NCI-H2107 treated with DMSO at 0.1 percent for 48 hours (cell line): Measurements from ENCODE around the gene PPFIBP2.

Experiments
- DNase-seq: peaks from one replicate; lab custom pipeline; 2025; ENCODE audit not compliant: unreplicated experiment; lab: John Stamatoyannopoulos, UW

Gene PPFIBP2

GRCh38 chr11:7575841-7576725 lies 62.3 kb downstream of the PPFIBP2 start:
- no peak for DNase-seq

- no peak for DNase-seq
Observed at GRCh38 chr11:7576726-7577290, 63.0 kb downstream of the PPFIBP2 start.

GRCh38 chr11:7577291-7578190 lies 63.7 kb downstream of the PPFIBP2 start:
- DNase-seq, result no peak

GRCh38 chr11:7578276-7578955 lies 64.6 kb downstream of the PPFIBP2 start:
- no peak for DNase-seq

GRCh38 chr11:7579361-7579791 lies 65.6 kb downstream of the PPFIBP2 start:
- DNase-seq, result no peak

- DNase-seq, result no peak
Observed at GRCh38 chr11:7581021-7581590, 67.3 kb downstream of the PPFIBP2 start.

- DNase-seq, result no peak
Observed at GRCh38 chr11:7582338-7582985, 68.7 kb downstream of the PPFIBP2 start.

GRCh38 chr11:7583248-7583647 lies 69.4 kb downstream of the PPFIBP2 start:
- DNase-seq, result no peak

- no peak for DNase-seq
Observed at GRCh38 chr11:7584910-7585309, 71.1 kb downstream of the PPFIBP2 start.

GRCh38 chr11:7585816-7586215 lies 72.0 kb downstream of the PPFIBP2 start:
- no peak for DNase-seq

GRCh38 chr11:7586376-7586775 lies 72.6 kb downstream of the PPFIBP2 start:
- no peak for DNase-seq

- no peak for DNase-seq
Observed at GRCh38 chr11:7587712-7588111, 73.9 kb downstream of the PPFIBP2 start.

GRCh38 chr11:7589861-7590260 lies 76.1 kb downstream of the PPFIBP2 start:
- no peak for DNase-seq

GRCh38 chr11:7590529-7590928 lies 76.7 kb downstream of the PPFIBP2 start:
- no peak for DNase-seq

- DNase-seq, result no peak
Observed at GRCh38 chr11:7591107-7591894, 77.5 kb downstream of the PPFIBP2 start.

GRCh38 chr11:7591987-7592386 lies 78.2 kb downstream of the PPFIBP2 start:
- no peak for DNase-seq

GRCh38 chr11:7592711-7593110 lies 78.9 kb downstream of the PPFIBP2 start:
- no peak for DNase-seq

GRCh38 chr11:7593481-7593880 lies 79.7 kb downstream of the PPFIBP2 start:
- DNase-seq, result no peak
